ENCODE measurements around the gene ULK2. TPM values are rescaled to one million over a fixed set of nuclear protein-coding genes. Genes with fewer than 3 reads are reported as not detected.

The ULK2 gene
- total RNA-seq, 1 experiment from 2014 or later, result 12.7 TPM

GRCh38 chr17:19730843-19731242 is 136.9 kb downstream of the ULK2 start:
- Histone ChIP-seq H3K4me3 (replicated peaks in 1 of 2; ENCODE audit: low read depth in 1 of 2, low read length in 2 of 2) (no peak overlapping the region), H3K27me3 (ENCODE audit: insufficient read depth, low read length) (no peaks in the 10 kb centered on the region), H3K4me2 (ENCODE audit: low read length) (no peak overlapping the region), H3K9me3 (ENCODE audit: control insufficient read depth in 1 of 2, insufficient read depth in 1 of 2, low read depth in 1 of 2, low read length in 2 of 2) (no peaks in the 10 kb centered on the region), H2AFZ (ENCODE audit: low read depth, low read length, poor library complexity, severe bottlenecking) (no peak overlapping the region), H4K20me1 (ENCODE audit: insufficient read depth) (no peaks in the 10 kb centered on the region), H3K9ac (ENCODE audit: low read length) (no peak overlapping the region), H3K79me2 (ENCODE audit: insufficient read depth, low read length) (no peaks in the 10 kb centered on the region), H3K27ac (ENCODE audit: low read depth, low read length) (no peak overlapping the region), H3K9me2 (ENCODE audit: insufficient read depth) (no peaks in the 10 kb centered on the region), H3K4me1 (ENCODE audit: control insufficient read depth in 1 of 2, insufficient read depth in 2 of 2, low read length in 2 of 2) (no peaks in the 10 kb centered on the region), H3K36me3 (ENCODE audit: control insufficient read depth in 1 of 2, insufficient read depth in 2 of 2, low read length in 2 of 2) (no peaks in the 10 kb centered on the region)
- TF ChIP-seq ZNF274 (IDR thresholded peaks at IDR 0.05; ENCODE audit: low read depth, low read length), result no peak
- TF ChIP-seq ZBTB33 (IDR thresholded peaks at IDR 0.05; ENCODE audit: extremely low read depth, insufficient replicate concordance, low read length), result no peak
- intact Hi-C loops (cut with micrococcal nuclease), result no loop called here
- DNase-seq (ENCODE audit: low read depth, low spot score), result no peak
- ChIA-PET RAD21 (ENCODE audit: low non-redundant PET in 1 of 2, low total read pairs in 2 of 2, uncharacterized antibody in 2 of 2, unreplicated experiment in 2 of 2) (no interaction called here), POLR2A (no interaction called here), CTCF (no interaction called here)
- ATAC-seq, result no peak
- no TSS peak for BruUV-seq (replicated peaks)

DNA sequence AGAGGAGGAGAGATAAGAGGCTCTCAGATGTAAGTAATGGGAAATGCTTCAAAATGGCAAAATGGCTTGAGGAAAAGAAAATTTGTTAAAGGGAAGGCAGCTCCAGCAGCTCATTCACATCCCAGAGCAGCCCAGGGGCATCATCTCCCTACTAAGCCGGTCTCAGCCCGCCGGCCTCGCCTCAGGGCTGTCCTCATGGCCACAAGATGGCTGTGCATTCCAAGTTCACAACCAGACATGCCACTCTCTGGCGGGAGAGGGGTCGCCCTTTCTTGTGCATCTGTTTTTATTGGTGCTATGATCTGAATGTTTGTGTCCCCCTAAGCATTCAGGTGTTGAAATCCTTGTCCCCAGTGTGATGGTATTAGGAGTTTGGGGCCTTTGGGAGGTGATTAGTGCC is 137.8 kb downstream of the ULK2 start:
- no peak for DNase-seq (ENCODE audit: low read depth, low spot score)
- ATAC-seq, result no peak
- no peaks in the 10 kb centered on the region for H4K20me1 ChIP-seq (ENCODE audit: insufficient read depth)
- H3K79me2 ChIP-seq (ENCODE audit: insufficient read depth, low read length), result no peaks in the 10 kb centered on the region
- H3K9me3 ChIP-seq (ENCODE audit: control insufficient read depth in 1 of 2, insufficient read depth in 1 of 2, low read depth in 1 of 2, low read length in 2 of 2), result no peaks in the 10 kb centered on the region
- H3K9me2 ChIP-seq (ENCODE audit: insufficient read depth), result no peaks in the 10 kb centered on the region
- H3K4me3 ChIP-seq (replicated peaks in 1 of 2; ENCODE audit: low read depth in 1 of 2, low read length in 2 of 2), result no peak overlapping the region
- H3K9ac ChIP-seq (ENCODE audit: low read length), result no peak overlapping the region
- no peak overlapping the region for H3K4me2 ChIP-seq (ENCODE audit: low read length)
- RAD21 ChIA-PET (ENCODE audit: low non-redundant PET in 1 of 2, low total read pairs in 2 of 2, uncharacterized antibody in 2 of 2, unreplicated experiment in 2 of 2), result no interaction called here
- no TSS peak for BruUV-seq (replicated peaks)
- no peaks in the 10 kb centered on the region for H3K4me1 ChIP-seq (ENCODE audit: control insufficient read depth in 1 of 2, insufficient read depth in 2 of 2, low read length in 2 of 2)
- CTCF ChIA-PET, result interaction anchor here (0.9 kb wide), 1 partner anchor 15 kb away, joined by 3 read pairs; no protein-coding TSS in a partner anchor
- H3K36me3 ChIP-seq (ENCODE audit: control insufficient read depth in 1 of 2, insufficient read depth in 2 of 2, low read length in 2 of 2), result no peaks in the 10 kb centered on the region
- H2AFZ ChIP-seq (ENCODE audit: low read depth, low read length, poor library complexity, severe bottlenecking), result no peak overlapping the region
- H3K27ac ChIP-seq (ENCODE audit: low read depth, low read length), result no peak overlapping the region
- POLR2A ChIA-PET, result no interaction called here
- no peaks in the 10 kb centered on the region for H3K27me3 ChIP-seq (ENCODE audit: insufficient read depth, low read length)
- intact Hi-C loops (cut with micrococcal nuclease), result no loop called here
- TF ChIP-seq TCF7L2 (IDR thresholded peaks at IDR 0.05; ENCODE audit: borderline replicate concordance, extremely low read depth, insufficient read depth, insufficient read length) (no peak), REST (IDR thresholded peaks at IDR 0.05; ENCODE audit: low read depth) (no peak), EZH2 (IDR thresholded peaks at IDR 0.05) (no peak), CTCF (IDR thresholded peaks at IDR 0.05 in 2 of 3, conservative IDR thresholded peaks at IDR 0.05 in 1 of 3; ENCODE audit: borderline replicate concordance in 1 of 3, insufficient read depth in 1 of 3, low read depth in 2 of 3, low read length in 2 of 3) (no peak), POLR2A (IDR thresholded peaks at IDR 0.05; ENCODE audit: borderline replicate concordance, extremely low read depth, insufficient read depth, insufficient read length) (no peak), JUND (IDR thresholded peaks at IDR 0.05) (no peak), SIN3A (IDR thresholded peaks at IDR 0.05; ENCODE audit: low read depth) (no peak), ZNF274 (IDR thresholded peaks at IDR 0.05; ENCODE audit: low read depth, low read length) (no peak), ELF1 (IDR thresholded peaks at IDR 0.05; ENCODE audit: borderline replicate concordance, low read depth) (no peak), EZH2phosphoT487 (IDR thresholded peaks at IDR 0.05; ENCODE audit: borderline replicate concordance) (no peak), YY1 (IDR thresholded peaks at IDR 0.05; ENCODE audit: extremely low read depth, insufficient replicate concordance, low read depth, low read length) (no peak)
